ENCODE data around the gene DPP10.
"Not testable (repeated sequence)": the region's sequence is repeated elsewhere in the genome, so short reads cannot be mapped to it uniquely, and the experiment has no call there.

The DPP10 gene

GRCh38 chr2:115034801-115035200, 592.4 kb downstream of the DPP10 start:
- FAIRE-seq = no peak

- no peak for FAIRE-seq
These were observed 594.4 kb downstream of the DPP10 start for GRCh38 chr2:115036818-115037217.

- no peak for FAIRE-seq
These were observed 615.0 kb downstream of the DPP10 start for GRCh38 chr2:115057473-115057872.

- no peak for FAIRE-seq
These were observed 627.6 kb downstream of the DPP10 start for GRCh38 chr2:115070002-115070401.

- no peak for FAIRE-seq
These were observed 629.1 kb downstream of the DPP10 start for GRCh38 chr2:115071534-115071933.

- FAIRE-seq = no peak
These were observed 633.4 kb downstream of the DPP10 start for GRCh38 chr2:115075800-115076199.

- FAIRE-seq = no peak
These were observed 635.2 kb downstream of the DPP10 start for GRCh38 chr2:115077626-115078025.

- no peak for FAIRE-seq
These were observed 640.8 kb downstream of the DPP10 start for GRCh38 chr2:115083225-115083624.

- FAIRE-seq = no peak
These were observed 641.3 kb downstream of the DPP10 start for GRCh38 chr2:115083711-115084110.

- no peak for FAIRE-seq
These were observed 642.0 kb downstream of the DPP10 start for GRCh38 chr2:115084446-115084845.

- not testable (repeated sequence) for FAIRE-seq
These were observed 643.7 kb downstream of the DPP10 start for GRCh38 chr2:115086051-115086620.

- no peak for FAIRE-seq
These were observed 652.0 kb downstream of the DPP10 start for GRCh38 chr2:115094441-115094840.

- no peak for FAIRE-seq
These were observed 663.5 kb downstream of the DPP10 start for GRCh38 chr2:115105966-115106365.

- no peak for FAIRE-seq
These were observed 672.7 kb downstream of the DPP10 start for GRCh38 chr2:115115135-115115534.

- no peak for FAIRE-seq
These were observed 675.9 kb downstream of the DPP10 start for GRCh38 chr2:115118306-115118705.

- FAIRE-seq = no peak
These were observed 676.6 kb downstream of the DPP10 start for GRCh38 chr2:115119086-115119485.

- FAIRE-seq = no peak
These were observed 680.3 kb downstream of the DPP10 start for GRCh38 chr2:115122701-115123100.

- no peak for FAIRE-seq
These were observed 682.4 kb downstream of the DPP10 start for GRCh38 chr2:115124817-115125216.

GRCh38 chr2:115129536-115129935, 687.1 kb downstream of the DPP10 start:
- no peak for FAIRE-seq

GRCh38 chr2:115160531-115161080, 718.2 kb downstream of the DPP10 start:
- FAIRE-seq = no peak

GRCh38 chr2:115161081-115161770, 718.8 kb downstream of the DPP10 start:
- FAIRE-seq = no peak

GRCh38 chr2:115161771-115162493, 719.5 kb downstream of the DPP10 start:
- FAIRE-seq = no peak

- FAIRE-seq = no peak
These were observed 720.3 kb downstream of the DPP10 start for GRCh38 chr2:115162494-115163293.

Measured in islet of Langerhans (tissue), 1 donor.